Measurements from ENCODE around the gene PAN3.

- TF ChIP-seq CTCF (IDR thresholded peaks at IDR 0.05) (no peak), ZFX (IDR thresholded peaks at IDR 0.05; ENCODE audit: borderline replicate concordance) (no peak)
Measured at GRCh38 chr13:28131646-28132045, 6.7 kb upstream of the PAN3 start.

Data from 22Rv1 (cell line).